K562 (cell line): ENCODE results near the gene NCAPG2. TPM values are rescaled to one million over a fixed set of nuclear protein-coding genes. Genes with fewer than 3 reads are reported as not detected.

Experiments used
- ATAC-seq: fragments of 200-7000 bp; cut with Tn5 transposase; 3 replicates; pipeline ENCODE4 v1.9.1; 2020; ENCODE audit warnings: moderate library complexity
- BruUV-seq: library from RNA; stranded (reverse); fragments of 400-500 nt; replicated peaks from 2 replicates; lab custom pipeline; 2021; lab: Mats Ljungman, UMichigan
- CTCF ChIA-PET: fragments of 300-600 bp; formaldehyde crosslinking; extraction: SDS; loops from one replicate; lab custom pipeline; 2021; ENCODE audit warnings: low intra/inter-chr PET ratio; lab: Yijun Ruan, JAX
- POLR2A ChIA-PET: fragments of 300-600, 350-650 bp; sonication (Branson Sonifier 250); formaldehyde crosslinking; extraction: SDS; loops from one replicate; lab custom pipeline; 2021; ENCODE audit warnings: antibody characterized with exemption, inconsistent platforms; lab: Yijun Ruan, JAX
- DNase-seq, 4 experiments: peaks; one replicate each; pipeline versions ENCODE4 v3.0.0 to v3.0.0-alpha.2; 2011 to 2018; ENCODE audit warnings: low spot score in 3 of 4, mixed read lengths in 3 of 4; ENCODE audit errors: extremely low read depth in 1 of 4
- FAIRE-seq: peaks from 2 replicates; lab custom pipeline; 2011; peaks lifted over from hg19 to GRCh38; lab: Jason Lieb, UNC
- H2AFZ ChIP-seq: 2 replicates; pipeline ENCODE4 v1.6.0; 2011; ENCODE audit warnings: low read depth, low read length, control low read depth, inconsistent platforms
- H3K27ac ChIP-seq: fragments of 200-600 bp; 3 replicates; pipeline ENCODE4 v1.8.0; 2011; ENCODE audit warnings: low read depth, mild to moderate bottlenecking, control low read depth, inconsistent platforms, low read length, moderate library complexity, mixed read lengths; ENCODE audit errors: extremely low read depth
- H3K27me3 ChIP-seq, 2 experiments: fragments of 300-600 bp in 1 of 2; 2 replicates in 1 of 2; 3 replicates in 1 of 2; pipeline versions ENCODE4 v1.6.0 to v1.8.0; 2011; ENCODE audit warnings: inconsistent platforms in 2 of 2, low read length in 2 of 2, mild to moderate bottlenecking in 1 of 2, mixed read lengths in 1 of 2, moderate library complexity in 1 of 2; ENCODE audit not compliant: control insufficient read depth in 2 of 2, insufficient read depth in 2 of 2
- H3K36me3 ChIP-seq: fragments of 300-600 bp; 3 replicates; pipeline ENCODE4 v1.8.0; 2011; ENCODE audit warnings: mild to moderate bottlenecking, low read length, inconsistent platforms; ENCODE audit not compliant: control insufficient read depth, insufficient read depth
- H3K4me1 ChIP-seq, 2 experiments: fragments of 200-600 bp in 1 of 2; replicated peaks in 1 of 2; 2 replicates in 1 of 2; 3 replicates in 1 of 2; pipeline versions ENCODE4 v1.5.1 to v1.8.0; 2011; ENCODE audit warnings: inconsistent platforms in 2 of 2, low read length in 2 of 2, mild to moderate bottlenecking in 1 of 2, mixed read lengths in 1 of 2, moderate library complexity in 1 of 2; ENCODE audit not compliant: control insufficient read depth in 2 of 2, insufficient read depth in 2 of 2
- H3K4me2 ChIP-seq: 2 replicates; pipeline ENCODE4 v1.6.1; 2011; ENCODE audit warnings: low read length, control low read depth, inconsistent platforms, mixed read lengths; ENCODE audit not compliant: insufficient read depth
- H3K4me3 ChIP-seq: fragments of 200-600 bp; sonication (generic), shearing (Covaris generic); 2 replicates; pipeline ENCODE4 v1.5.1; 2016; ENCODE audit warnings: control low read depth, inconsistent platforms
- H3K79me2 ChIP-seq: fragments of 200-600 bp; 3 replicates; pipeline ENCODE4 v1.8.0; 2011; ENCODE audit warnings: low read length, inconsistent platforms; ENCODE audit not compliant: control insufficient read depth, insufficient read depth
- H3K9ac ChIP-seq, 2 experiments: 2 replicates each; pipeline versions ENCODE4 v1.6.0 to v1.6.1; 2011; ENCODE audit warnings: low read depth in 2 of 2, low read length in 2 of 2, control low read depth in 1 of 2, inconsistent platforms in 1 of 2, mild to moderate bottlenecking in 1 of 2, mixed read lengths in 1 of 2; ENCODE audit not compliant: insufficient read depth in 1 of 2
- H3K9me1 ChIP-seq: one replicate; pipeline ENCODE4 v1.6.0; 2011; ENCODE audit warnings: inconsistent platforms, mild to moderate bottlenecking, low read length, moderate library complexity; ENCODE audit not compliant: control insufficient read depth, insufficient read depth
- H3K9me3 ChIP-seq: replicated peaks from 2 replicates; pipeline ENCODE4 v1.5.1; 2011; ENCODE audit warnings: low read depth, low read length, inconsistent platforms; ENCODE audit not compliant: control insufficient read depth, insufficient read depth
- H4K20me1 ChIP-seq: replicated peaks from 2 replicates; pipeline ENCODE4 v1.6.1; 2011; ENCODE audit warnings: low read length, inconsistent platforms, mixed read lengths; ENCODE audit not compliant: control insufficient read depth, insufficient read depth
- ARID3B ChIP-seq: fragments of 250-450 bp; sonication (Bioruptor Pico); IDR thresholded peaks from 2 replicates; pipeline ENCODE4 v1.4.0; 2020; ENCODE audit warnings: borderline replicate concordance
- E2F6 ChIP-seq, 2 experiments: IDR thresholded peaks; 2 replicates each; pipeline ENCODE4 v1.6.1; 2011; ENCODE audit warnings: borderline replicate concordance in 1 of 2, control low read depth in 1 of 2, low read depth in 1 of 2, low read length in 1 of 2, mild to moderate bottlenecking in 1 of 2, mixed read lengths in 1 of 2, moderate library complexity in 1 of 2; ENCODE audit not compliant: insufficient read depth in 1 of 2, insufficient read length in 1 of 2, poor library complexity in 1 of 2, severe bottlenecking in 1 of 2; ENCODE audit errors: extremely low read depth in 1 of 2
- ETV6 ChIP-seq, 3 experiments: fragments of 150-350 bp in 1 of 3; sonication (generic) in 1 of 3; formaldehyde crosslinking in 1 of 3; IDR thresholded peaks; 2 replicates each; pipeline versions ENCODE4 v1.6.1 to v1.8.0; 2014 to 2022; ENCODE audit warnings: borderline replicate concordance in 2 of 3, low read depth in 2 of 3, antibody characterized with exemption in 1 of 3, low read length in 1 of 3, mild to moderate bottlenecking in 1 of 3, missing genetic modification reagents in 1 of 3
- EZH2 ChIP-seq: IDR thresholded peaks from 2 replicates; pipeline ENCODE4 v1.6.1; 2012; ENCODE audit warnings: low read depth, mild to moderate bottlenecking, inconsistent platforms, low read length, borderline replicate concordance
- FOS ChIP-seq: IDR thresholded peaks from 3 replicates; pipeline ENCODE4 v1.6.1; 2011; ENCODE audit not compliant: insufficient read length; ENCODE audit errors: extremely low read depth
- FOXK1 ChIP-seq: sonication (generic); formaldehyde crosslinking; IDR thresholded peaks from 2 replicates; pipeline ENCODE4 v1.8.0; 2022; ENCODE audit warnings: missing genetic modification reagents, mild to moderate bottlenecking, borderline replicate concordance
- KAT2B ChIP-seq: IDR thresholded peaks from one replicate; pipeline ENCODE4 v1.6.1; 2012; ENCODE audit warnings: low read depth, mild to moderate bottlenecking, control low read depth, inconsistent platforms, low read length, moderate library complexity
- LCOR ChIP-seq: sonication (generic); formaldehyde crosslinking; IDR thresholded peaks from 2 replicates; pipeline ENCODE4 v1.8.0; 2022; ENCODE audit warnings: mild to moderate bottlenecking, missing genetic modification reagents
- MEIS2 ChIP-seq: fragments of 450-650 bp; IDR thresholded peaks from 2 replicates; pipeline ENCODE4 v1.6.1; 2014; ENCODE audit warnings: mild to moderate bottlenecking; ENCODE audit not compliant: partially characterized antibody
- NR3C1 ChIP-seq: sonication (generic); formaldehyde crosslinking; IDR thresholded peaks from 2 replicates; pipeline ENCODE4 v1.8.1; 2022; ENCODE audit warnings: missing genetic modification reagents
- PHB ChIP-seq: fragments of 250-450 bp; sonication (Bioruptor Pico); IDR thresholded peaks from 2 replicates; pipeline ENCODE4 v1.5.0; 2021
- THAP12 ChIP-seq: fragments of 250-450 bp; sonication (Bioruptor Pico); IDR thresholded peaks from 2 replicates; pipeline ENCODE4 v1.9.0; 2021; ENCODE audit warnings: mild to moderate bottlenecking, inconsistent platforms
- ZNF133 ChIP-seq: fragments of 250-450 bp; sonication (Bioruptor Pico); IDR thresholded peaks from 2 replicates; pipeline ENCODE4 v1.4.0; 2020; ENCODE audit warnings: mild to moderate bottlenecking
- ZNF239 ChIP-seq: fragments of 250-450 bp; sonication (Bioruptor Pico); IDR thresholded peaks from 2 replicates; pipeline ENCODE4 v1.4.0; 2020; ENCODE audit warnings: mild to moderate bottlenecking
- ZNF79 ChIP-seq: fragments of 250-450 bp; sonication (Bioruptor Pico); IDR thresholded peaks from 2 replicates; pipeline ENCODE4 v1.4.0; 2020; ENCODE audit warnings: low read depth, mild to moderate bottlenecking, moderate library complexity
- WGBS: fragments of 100-300 bp; shearing (Covaris generic); methylation state at CpG from one replicate; pipeline ENCODE4 v1.1.6; 2016; ENCODE audit warnings: low coverage, mixed read lengths; ENCODE audit not compliant: insufficient coverage; ENCODE audit errors: missing lambda C conversion rate; 5-methylcytosine and 5-hydroxymethylcytosine counted together
- in situ Hi-C: fragments of 300-500 bp; cut with MboI; formaldehyde crosslinking; loops from 4 replicates; pipeline ENCODE4 v1.15.0; 2018; ENCODE audit warnings: inconsistent platforms, mixed read lengths
- intact Hi-C: fragments of 100-400 bp; cut with micrococcal nuclease; formaldehyde crosslinking; loops from 2 replicates; pipeline ENCODE4 v1.14.2; 2022
- polyA plus RNA-seq, 8 experiments: library from polyadenylated mRNA; depleted of rRNA in 4 of 8; stranded (reverse) in 5 of 8; unstranded in 3 of 8; fragments of >200 nt; fragmentation: Nextera tagmentation in 2 of 8; fragmentation: Illumina TruSeq in 1 of 8; extraction: Ambion mirVana in 2 of 8; extraction: Trizol in 1 of 8; gene quantifications; 2 replicates each; pipeline versions ENCODE4 v1.2.1 to v1.2.3, GENCODE V29; 2011 to 2014; ENCODE audit warnings: inconsistent platforms in 1 of 8, missing spikeins in 1 of 8
- total RNA-seq, 7 experiments: library from RNA; depleted of rRNA in 6 of 7; stranded (reverse); fragments of >200 nt in 6 of 7; fragmentation: Illumina TruSeq in 2 of 7; extraction: Trizol in 2 of 7; gene quantifications; 2 replicates each; pipeline versions ENCODE4 v1.2.1 to v1.2.3, GENCODE V29; 2011 to 2021; ENCODE audit warnings: low replicate concordance in 1 of 7

Gene NCAPG2
- total and polyA plus RNA-seq, 9 of the 15 experiments (the other 6 are each of a cell fraction or from before 2014, with no cell fraction given): 21.5 to 127 (median 86.1) TPM

- no peak for ATAC-seq
- Histone ChIP-seq H3K4me1 (peaks cover 4 to 8% of the 10 kb centered on the region in 2 experiments; a peak in 4 of 5 replicates), H3K27ac (no peak overlapping the region), H3K9me3 (no peaks in the 10 kb centered on the region), H4K20me1 (no peaks in the 10 kb centered on the region), H3K4me3 (no peak overlapping the region), H3K79me2 (no peaks in the 10 kb centered on the region), H2AFZ (no peak overlapping the region), H3K9ac (no peak overlapping the region), H3K27me3 (no peaks in the 10 kb centered on the region), H3K36me3 (peaks cover 89% of the 10 kb centered on the region), H3K9me1 (no peaks in the 10 kb centered on the region), H3K4me2 (no peak overlapping the region)
- no TSS peak for BruUV-seq
- no peak for TF ChIP-seq PHB (CRISPR knock-in tag)
- TF ChIP-seq ZNF133: no peak
- no peak for TF ChIP-seq E2F6 (IDR thresholded peaks at IDR 0.05; ENCODE audit: borderline replicate concordance in 1 of 2, extremely low read depth in 1 of 2, insufficient read depth in 1 of 2, insufficient read length in 1 of 2, low read depth in 1 of 2, low read length in 1 of 2, poor library complexity in 1 of 2, severe bottlenecking in 1 of 2)
- TF ChIP-seq FOS: no peak
- TF ChIP-seq NR3C1 (CRISPR knock-in tag): no peak
- TF ChIP-seq KAT2B: no peak
- no peak for TF ChIP-seq ARID3B
- no peak for TF ChIP-seq MEIS2
- no peak for TF ChIP-seq ZNF79 (CRISPR knock-in tag)
- TF ChIP-seq LCOR: no peak
- TF ChIP-seq FOXK1 (CRISPR knock-in tag): no peak
- no peak for TF ChIP-seq ZNF239 (CRISPR knock-in tag)
- no peak for TF ChIP-seq ETV6 (IDR thresholded peaks at IDR 0.05; ENCODE audit: borderline replicate concordance in 1 of 2, low read depth in 2 of 2, low read length in 1 of 2)
- no peak for TF ChIP-seq ETV6 (CRISPR knock-in tag; IDR thresholded peaks at IDR 0.05; ENCODE audit: borderline replicate concordance)
- TF ChIP-seq EZH2: no peak
- no peak for TF ChIP-seq THAP12
- no peak for FAIRE-seq
- CTCF ChIA-PET: no interaction called here
- POLR2A ChIA-PET: interaction anchor here (2.0 kb wide), 1 partner anchor 30 kb away, joined by 6 read pairs; the partner anchor contains the start of gene NCAPG2
- 90% methylated on average over 6 of the region's 6 CpGs for WGBS
- intact Hi-C loops (no loop called here), in situ Hi-C loops (no loop called here)
- no peak for DNase-seq
Observed at GRCh38 chr7:158734861-158735260, 30.3 kb upstream of the NCAPG2 start.
